Measurements from ENCODE around the gene SFTPB. TPM values are rescaled to one million over a fixed set of nuclear protein-coding genes. Genes with fewer than 3 reads are reported as not detected.

The SFTPB gene
- total RNA-seq: not detected

GRCh38 chr2:85668009-85668856 lies at the start of gene SFTPB:
Gene SFTPB, minus strand, starts transcription at chr2:85668199. Its CDS starts 16 bp downstream, at chr2:85668183.

GRCh38 chr2:85694052-85695025 lies 26.3 kb upstream of the SFTPB start, which contains the start of gene GNLY:
Gene GNLY, plus strand, starts transcription at chr2:85694358. Its CDS starts 61 bp downstream, at chr2:85694419.

GRCh38 chr2:85611705-85612587 lies 56.1 kb downstream of the SFTPB start, which contains the start of gene C2orf68:
Gene C2orf68, minus strand, starts transcription at chr2:85612066. Its CDS starts 82 bp downstream, at chr2:85611984.

Other genes starting within 250 kb of the SFTPB start
- 0.94 TPM for gene SH2D6, start 249.5 kb downstream of the SFTPB start, total RNA-seq
- 157 TPM for gene MAT2A, start 129.0 kb downstream of the SFTPB start, total RNA-seq
- 55.1 TPM for gene GGCX, start 106.7 kb downstream of the SFTPB start, total RNA-seq
- gene VAMP8, start 90.6 kb downstream of the SFTPB start, total RNA-seq: 0.94 TPM
- not detected for gene VAMP5, start 83.8 kb downstream of the SFTPB start, total RNA-seq
- 46.0 TPM for gene RNF181, start 72.5 kb downstream of the SFTPB start, total RNA-seq
- gene TMEM150A, start 65.5 kb downstream of the SFTPB start, total RNA-seq: 6.6 TPM
- 35.4 TPM for gene C2orf68, start 56.1 kb downstream of the SFTPB start, total RNA-seq
- 45.1 TPM for gene USP39, start 52.0 kb downstream of the SFTPB start, total RNA-seq
- gene GNLY, start 26.2 kb upstream of the SFTPB start, total RNA-seq: 0.31 TPM
- gene ATOH8, start 85.8 kb upstream of the SFTPB start, total RNA-seq: 3.1 TPM
- gene ST3GAL5, start 220.8 kb upstream of the SFTPB start, total RNA-seq: 38.2 TPM

Measured in parietal lobe (tissue), 1 donor.